HG03442 (cell line): Measurements from ENCODE around the gene PYGM.

Experiments used
- ATAC-seq: cut with Tn5 transposase; IDR thresholded peaks from one replicate; pipeline ENCODE4 v1.9.1; 2021; ENCODE audit warnings: mild to moderate bottlenecking, moderate library complexity; ENCODE audit not compliant: unreplicated experiment

Gene PYGM

GRCh38 chr11:64754124-64754918, 5.5 kb downstream of the PYGM start:
- no peak for ATAC-seq

- no peak for ATAC-seq
Measured at GRCh38 chr11:64753380-64754123, 6.2 kb downstream of the PYGM start.

- no peak for ATAC-seq
Measured at GRCh38 chr11:64753019-64753379, 6.8 kb downstream of the PYGM start.

- no peak for ATAC-seq
Measured at GRCh38 chr11:64752175-64752970, 7.4 kb downstream of the PYGM start.

GRCh38 chr11:64751580-64751979, 8.2 kb downstream of the PYGM start:
- no peak for ATAC-seq

- ATAC-seq: no peak
Measured at GRCh38 chr11:64751136-64751535, 8.6 kb downstream of the PYGM start.

GRCh38 chr11:64750361-64751054, 9.3 kb downstream of the PYGM start:
- ATAC-seq: no peak

GRCh38 chr11:64747961-64748665, 11.7 kb downstream of the PYGM start:
- no peak for ATAC-seq

- ATAC-seq: no peak
Measured at GRCh38 chr11:64746486-64746885, 13.3 kb downstream of the PYGM start.

GRCh38 chr11:64745521-64746328, 14.0 kb downstream of the PYGM start:
- ATAC-seq: no peak

- ATAC-seq: no peak
Measured at GRCh38 chr11:64745189-64745520, 14.6 kb downstream of the PYGM start.

GRCh38 chr11:64744544-64745188, 15.1 kb downstream of the PYGM start:
- ATAC-seq: no peak

GRCh38 chr11:64743591-64744543, 15.9 kb downstream of the PYGM start, which contains the start of gene RASGRP2:
RASGRP2 (minus strand) TSS chr11:64744142; CDS start chr11:64742866, 1,276 bp downstream.
- no peak for ATAC-seq

GRCh38 chr11:64742889-64743590, 16.7 kb downstream of the PYGM start:
- no peak for ATAC-seq

GRCh38 chr11:64742087-64742888, 17.5 kb downstream of the PYGM start:
- ATAC-seq: no peak

GRCh38 chr11:64741375-64742086, 18.2 kb downstream of the PYGM start:
- ATAC-seq: no peak
